ENCODE results near the gene LRRC59.
A peak's percentile ranks its signal among the peaks of the same experiment; 100 is the strongest.

LRRC59 gene

DNA sequence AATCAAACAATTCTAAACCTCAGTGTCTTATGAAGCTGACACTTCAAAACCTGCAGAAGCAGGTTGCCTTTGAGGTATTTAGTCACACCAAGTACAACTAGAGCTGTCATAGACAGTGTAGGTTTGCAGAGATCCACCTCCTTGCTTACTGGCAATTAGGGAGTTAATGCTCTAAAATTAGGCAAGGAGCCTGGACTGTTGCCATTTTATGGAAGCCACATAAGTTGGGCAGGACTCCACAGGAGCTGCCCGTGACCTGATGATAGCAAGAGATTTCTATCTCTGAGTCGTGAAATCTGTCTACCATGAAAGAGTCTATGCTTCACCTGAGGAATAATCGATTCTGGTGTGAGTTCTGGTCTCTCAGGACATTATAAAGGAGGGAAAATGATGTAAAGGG, 15.4 kb downstream of the LRRC59 start:
- no peak for DNase-seq

DNA sequence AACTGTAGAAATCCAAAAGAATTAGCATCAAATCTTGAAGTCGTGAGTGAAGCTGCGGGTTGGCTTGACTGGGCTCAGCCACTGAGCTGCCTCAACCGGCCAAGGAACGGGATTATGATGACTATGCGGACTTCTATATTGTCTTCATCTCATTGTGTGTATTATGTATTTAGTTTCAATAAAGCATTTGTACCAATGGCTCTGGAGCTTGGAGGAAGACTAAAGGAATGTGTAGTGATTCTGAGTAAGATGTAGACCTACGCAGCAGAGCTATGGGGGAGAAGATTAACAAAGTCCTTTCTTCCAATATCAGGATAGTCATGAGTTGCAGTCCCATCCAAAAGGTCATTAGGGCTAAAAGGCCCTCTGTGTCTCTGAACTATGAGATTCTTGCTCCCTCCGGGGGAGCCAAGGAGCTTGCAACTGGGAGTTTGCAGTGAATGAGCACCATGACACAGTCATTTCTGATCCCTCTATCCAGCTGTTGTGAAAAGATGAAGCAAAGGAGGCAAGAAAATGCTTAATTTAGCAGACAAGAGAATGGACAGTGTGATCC, 16.0 kb downstream of the LRRC59 start:
- no peak for DNase-seq

DNA sequence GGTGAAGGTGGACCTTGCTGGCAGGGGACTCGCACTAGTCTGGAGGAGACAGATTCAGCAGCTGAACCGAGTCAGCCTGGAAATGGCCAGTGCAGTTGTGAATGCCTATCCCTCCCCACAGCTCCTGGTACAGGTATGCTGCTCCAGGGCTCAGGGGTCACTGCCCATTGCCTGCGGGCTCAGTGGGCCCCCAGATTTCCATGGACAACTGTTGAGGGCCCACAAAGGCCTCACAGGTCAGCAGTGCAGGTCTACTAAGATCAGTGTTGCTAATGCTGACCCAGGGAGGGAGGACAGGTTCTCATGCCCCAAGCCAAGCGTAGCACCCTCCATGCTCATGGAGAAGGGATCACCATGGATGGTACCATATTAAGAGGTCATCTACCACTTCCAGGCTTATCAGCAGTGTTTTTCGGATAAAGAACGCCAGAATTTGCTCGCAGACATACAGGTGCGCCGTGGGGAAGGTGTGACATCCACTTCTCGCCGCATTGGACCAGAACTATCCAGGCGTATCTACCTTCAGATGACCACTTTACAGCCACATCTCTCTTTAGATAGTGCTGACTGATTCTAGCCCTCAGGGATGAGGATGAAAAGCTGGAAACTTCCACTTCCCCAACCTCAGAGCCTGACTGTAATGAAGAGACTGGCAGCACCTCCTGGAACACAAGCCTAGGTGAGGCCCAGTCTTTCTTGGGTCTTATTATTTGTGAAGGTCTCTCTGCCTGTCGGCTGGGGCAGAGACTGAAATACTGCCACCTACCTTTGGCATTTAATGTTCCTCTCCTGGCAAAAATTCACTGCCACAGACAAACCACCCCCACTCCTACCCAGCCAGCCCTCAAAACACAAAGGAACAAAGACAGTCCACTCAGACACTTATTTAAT, 16.7 kb downstream of the LRRC59 start:
- no peak for DNase-seq

DNA sequence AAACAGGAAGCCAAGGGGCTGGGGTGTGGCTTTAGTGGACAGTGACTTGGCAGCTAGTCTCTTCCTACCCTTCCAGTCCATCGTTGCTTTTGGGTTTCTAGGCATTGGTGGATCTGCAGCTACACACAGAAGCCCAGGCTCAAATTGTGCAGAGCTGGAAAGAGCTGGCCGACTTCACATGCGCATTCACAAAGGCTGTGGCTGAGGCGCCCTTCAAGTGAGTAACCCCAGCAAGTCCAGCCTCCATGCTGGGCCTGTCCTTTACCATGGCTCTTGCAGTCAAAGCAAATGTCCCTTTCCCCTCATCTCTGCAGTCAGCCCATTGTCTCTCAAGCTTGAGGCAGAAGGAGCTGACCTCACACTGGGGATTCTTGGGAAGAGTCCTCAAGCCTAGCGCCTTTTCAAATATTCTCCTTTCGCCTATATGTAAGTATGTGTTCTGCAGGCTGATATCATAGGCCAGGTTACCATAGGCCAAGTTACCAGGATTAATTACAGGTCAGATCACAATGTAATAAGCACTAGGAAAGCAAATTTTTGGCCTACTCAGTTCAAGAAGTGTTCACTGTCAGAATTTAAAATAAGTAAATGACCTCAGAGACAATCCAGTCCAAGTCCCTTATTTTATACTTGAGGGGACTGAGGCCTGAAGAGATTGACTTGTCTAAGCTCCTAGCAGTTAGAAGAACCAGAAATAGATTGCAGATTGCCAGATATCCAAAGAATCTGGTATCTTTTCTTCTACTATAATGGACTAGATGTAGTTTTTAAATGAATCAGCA, 17.8 kb downstream of the LRRC59 start:
- DNase-seq: no peak

DNA sequence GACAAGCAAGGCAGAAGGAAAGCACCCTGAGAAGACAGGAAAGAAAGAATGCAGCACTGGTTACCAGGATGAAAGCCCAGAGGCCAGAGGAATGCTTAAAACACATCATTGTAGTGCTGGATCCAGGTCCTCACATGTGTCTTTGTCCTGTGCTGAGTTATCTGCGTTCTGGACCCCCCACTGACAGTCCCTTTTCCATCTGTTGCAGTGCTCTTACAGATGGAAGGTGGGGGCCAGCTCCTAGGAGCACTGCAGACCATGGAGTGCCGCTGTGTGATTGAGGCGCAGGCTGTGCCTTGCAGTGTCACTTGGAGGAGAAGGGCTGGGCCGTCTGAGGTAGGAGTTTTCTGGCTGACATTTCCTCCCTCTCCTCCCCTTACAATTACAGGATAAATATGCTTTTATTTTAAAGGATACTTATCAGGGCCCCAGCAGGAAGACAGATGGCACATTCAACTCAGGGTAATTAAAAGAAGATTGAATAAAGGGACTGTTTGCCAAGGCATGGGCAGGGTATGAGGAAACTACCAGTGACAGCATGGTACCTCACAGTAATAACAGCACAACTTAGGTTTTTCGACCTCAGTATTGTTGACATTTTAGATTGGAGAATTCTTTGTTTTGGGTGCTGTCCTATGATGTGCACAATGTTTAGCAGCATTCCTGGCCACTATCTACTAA, 21.3 kb downstream of the LRRC59 start:
- DNase-seq: no peak

DNA sequence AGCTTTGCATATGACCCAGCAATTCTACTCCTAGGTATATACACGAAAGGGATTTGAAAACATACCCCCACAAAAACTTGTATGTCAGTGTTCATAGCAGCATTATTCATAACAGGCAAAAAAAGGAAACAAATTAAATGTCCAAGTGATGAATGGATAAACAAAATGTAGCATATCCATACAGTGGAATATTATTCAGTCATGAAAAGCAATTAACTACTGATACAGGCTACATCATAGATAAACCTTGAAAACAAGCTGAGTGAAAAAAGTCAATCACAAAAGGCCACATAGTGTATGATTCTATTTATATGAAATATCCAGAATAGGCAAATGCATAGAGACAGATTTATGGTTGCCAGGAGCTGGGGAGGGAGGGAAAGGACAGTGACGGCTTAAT, 23.6 kb downstream of the LRRC59 start:
- no peak for DNase-seq

DNA sequence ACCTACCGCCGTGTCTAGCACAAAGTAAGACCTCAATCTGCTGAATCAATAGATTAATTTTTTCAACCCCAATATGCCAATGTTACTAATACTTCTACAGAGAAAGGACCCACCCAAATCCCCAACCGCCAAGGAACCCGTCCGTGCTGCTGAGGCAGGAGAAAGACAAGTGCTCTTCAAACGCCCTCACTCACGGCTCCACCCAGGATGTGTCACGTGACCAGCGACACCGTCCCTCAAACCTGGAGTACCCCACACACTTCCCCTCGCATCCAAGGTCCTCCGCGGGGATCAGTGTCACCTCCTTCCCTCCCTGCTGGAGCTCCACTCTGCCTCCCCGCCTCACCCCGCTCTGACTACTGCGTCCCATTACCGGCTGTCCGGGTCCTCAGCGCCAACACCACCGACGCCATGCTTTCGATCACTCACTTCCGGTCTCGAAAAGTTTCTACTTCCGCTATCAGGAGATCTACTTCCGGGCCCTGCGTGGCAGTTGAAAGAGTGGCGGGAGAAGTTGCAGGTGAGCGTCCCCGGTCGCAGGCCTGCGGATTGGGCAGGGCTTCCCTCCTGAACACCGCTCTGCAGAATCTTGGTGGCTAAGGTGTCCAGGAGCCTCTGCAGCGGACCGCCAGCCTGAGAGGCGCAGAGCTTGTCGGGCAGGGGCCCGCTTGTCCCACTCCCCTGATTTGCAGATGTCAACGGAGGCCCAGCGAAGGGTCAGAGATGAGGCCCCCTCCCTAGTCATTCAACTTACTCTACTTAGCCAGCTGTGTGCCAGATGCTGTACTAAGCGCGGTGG, 24.4 kb downstream of the LRRC59 start, which contains the start of the genes EME1 and MRPL27:
Gene EME1 (plus strand): TSS at position 472 of the 799 bp plus-strand sequence. CDS start 1,980 bp downstream, outside the sequence.
Gene MRPL27 (minus strand): TSS at position 427 of the 799 bp plus-strand sequence. CDS start 14 bp downstream, at position 413.
- peak; percentile 87 for DNase-seq

DNA sequence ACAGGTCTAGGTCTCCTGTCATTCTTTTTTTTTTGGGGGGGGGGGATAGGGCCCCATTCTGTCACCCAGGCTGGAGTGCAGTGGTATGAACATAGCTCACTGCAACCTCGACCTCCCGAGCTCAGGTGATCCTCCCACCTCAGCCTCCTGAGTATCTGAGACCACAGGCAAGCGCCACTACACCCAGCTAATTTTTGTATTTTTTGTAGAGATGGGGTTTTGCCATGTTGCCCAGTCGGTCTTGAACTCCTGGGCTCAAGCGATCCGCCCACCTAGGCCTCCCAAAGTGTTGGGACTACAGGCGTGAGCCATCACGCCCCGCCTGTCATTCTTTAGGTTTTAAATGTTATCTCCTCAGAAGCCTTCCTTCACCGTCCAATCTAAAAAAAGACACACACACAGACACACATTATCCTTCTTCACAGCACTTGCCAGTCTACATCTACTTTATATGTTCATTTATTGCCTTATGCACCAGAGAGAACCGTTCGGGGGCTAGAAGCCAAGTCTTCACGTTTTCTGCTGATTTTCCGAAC, 25.0 kb downstream of the LRRC59 start:
- no peak for DNase-seq

DNA sequence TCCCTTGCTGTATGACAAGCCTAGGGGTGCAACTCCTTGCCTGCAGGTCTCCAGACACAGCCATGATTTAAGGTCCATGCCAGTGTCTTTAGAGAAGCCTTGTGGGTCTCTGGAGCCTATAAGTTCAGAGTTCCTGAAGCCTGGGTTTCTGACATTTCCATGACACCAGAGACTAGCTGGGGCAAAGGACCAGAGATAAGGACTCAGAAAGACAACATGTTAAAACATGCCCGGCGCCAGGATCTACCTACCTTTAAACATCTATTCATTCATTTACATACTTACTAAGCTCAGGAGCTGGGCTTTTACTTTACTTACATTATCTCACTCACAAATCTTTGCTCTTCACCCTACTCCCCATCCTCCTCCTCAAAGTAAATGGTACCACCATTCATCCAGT, 25.8 kb downstream of the LRRC59 start:
- DNase-seq: no peak

DNA sequence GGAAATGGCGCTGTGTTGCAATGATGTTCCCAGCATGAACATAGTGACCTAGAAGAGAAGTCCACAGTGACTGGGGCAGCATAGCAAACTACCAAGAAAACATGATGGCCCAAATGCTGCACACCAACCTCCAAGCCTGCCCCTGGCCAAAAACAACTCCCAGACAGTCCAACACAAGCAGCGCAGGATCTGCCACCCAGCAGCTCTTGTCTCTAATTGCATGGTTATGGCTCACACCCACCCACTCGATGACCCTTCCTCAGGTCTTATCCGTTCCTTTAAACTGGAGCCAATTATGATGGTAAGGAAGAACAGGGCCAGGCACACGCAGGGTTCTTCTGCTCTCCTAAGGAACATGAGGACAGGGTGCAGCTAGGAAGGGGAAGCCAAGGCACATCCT, 27.3 kb downstream of the LRRC59 start:
- DNase-seq: no peak

DNA sequence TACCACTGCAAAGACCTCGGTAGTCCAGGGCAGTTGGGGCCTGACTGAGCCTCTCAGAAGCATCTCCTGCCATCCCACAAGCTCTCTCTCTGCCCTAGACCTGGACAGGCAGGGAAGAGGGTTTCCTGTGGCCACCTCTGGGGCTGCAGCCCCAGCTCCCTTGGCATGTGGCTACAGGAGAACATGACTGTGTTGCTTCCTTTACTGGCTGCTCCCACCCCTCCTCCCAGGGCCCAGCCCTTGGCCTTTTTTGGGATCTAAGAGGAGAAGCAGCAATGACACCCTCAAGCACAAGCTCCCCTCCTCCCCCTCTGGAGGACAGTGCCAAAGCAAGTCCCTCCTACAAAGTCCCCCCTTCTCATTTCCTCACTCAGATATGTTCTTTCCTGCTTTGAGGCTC, 29.9 kb downstream of the LRRC59 start:
- DNase-seq: no peak

DNA sequence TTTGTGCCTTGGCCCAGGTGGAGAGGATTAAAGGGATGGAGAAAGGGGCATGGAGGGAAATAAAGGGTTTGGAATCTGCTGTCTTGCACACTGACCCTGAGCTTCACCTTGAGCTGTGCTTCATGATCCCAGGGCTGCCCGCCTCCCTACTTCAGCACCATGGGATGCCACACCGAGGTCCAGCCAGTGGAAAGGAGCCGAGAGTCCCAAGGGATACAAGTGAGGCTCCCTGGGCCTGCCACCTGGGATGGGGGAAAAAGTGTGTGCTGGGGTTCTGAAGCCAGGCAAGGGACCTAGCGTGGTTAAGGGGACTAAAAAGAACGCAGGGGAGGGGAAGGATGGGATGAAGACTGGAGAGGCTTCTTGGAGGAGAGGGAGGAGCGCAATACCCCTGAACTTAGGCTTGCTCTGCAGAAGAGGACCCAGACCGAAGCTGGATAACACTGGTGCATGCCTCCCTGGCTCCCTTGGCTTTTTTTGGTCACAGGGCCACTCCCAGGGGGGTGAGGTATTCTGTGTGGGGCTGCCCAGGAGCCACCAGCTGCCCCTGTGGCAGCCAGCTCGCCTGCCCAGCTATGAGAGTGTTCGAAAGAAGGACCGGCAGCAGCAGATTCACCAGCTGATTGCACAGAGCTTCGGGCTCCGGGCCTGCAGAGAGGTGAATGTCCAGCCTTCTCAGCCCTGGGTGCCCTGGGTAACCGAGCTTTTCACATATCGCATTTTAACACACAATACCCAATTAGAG, 31.5 kb downstream of the LRRC59 start:
- DNase-seq: no peak

DNA sequence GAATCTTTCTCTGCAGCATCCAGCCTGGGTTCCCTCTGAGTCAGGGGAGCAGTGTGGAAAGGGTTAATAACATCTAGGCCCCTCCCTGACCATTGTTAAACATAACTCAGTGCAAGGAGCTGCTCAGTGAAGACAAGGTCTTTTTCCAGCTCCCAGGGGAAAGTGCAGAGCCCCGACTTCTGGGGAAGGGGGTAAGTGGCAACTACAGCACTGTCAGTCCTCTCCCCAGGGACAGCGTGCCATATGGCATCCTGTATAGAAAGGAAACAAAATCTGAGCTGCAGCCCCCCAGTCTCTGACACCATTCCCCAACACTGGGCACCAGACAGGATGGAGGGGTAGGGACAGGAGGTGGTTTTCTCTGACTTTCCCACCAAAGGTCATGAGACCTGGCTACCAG, 32.2 kb downstream of the LRRC59 start:
- DNase-seq: no peak

DNA sequence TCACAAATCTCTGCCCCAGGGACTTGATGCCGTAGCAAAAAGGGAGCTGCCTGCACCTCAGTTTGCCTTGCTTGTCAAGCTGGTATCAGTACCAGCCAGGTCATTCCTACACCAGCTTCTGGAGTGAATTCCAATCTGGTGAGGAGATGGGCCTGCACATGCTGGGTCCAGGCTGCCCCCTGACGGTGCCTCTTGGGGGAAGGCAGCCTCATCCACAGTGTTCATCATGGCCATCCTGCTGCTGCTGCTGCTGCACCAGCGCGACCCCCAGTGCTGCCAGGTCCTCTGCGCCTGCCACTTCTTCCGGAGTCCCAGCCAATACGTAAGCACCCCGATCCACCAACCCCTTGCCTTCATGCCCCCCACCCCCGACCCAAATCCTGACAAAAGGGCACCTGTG, 32.6 kb downstream of the LRRC59 start:
- DNase-seq: no peak

DNA sequence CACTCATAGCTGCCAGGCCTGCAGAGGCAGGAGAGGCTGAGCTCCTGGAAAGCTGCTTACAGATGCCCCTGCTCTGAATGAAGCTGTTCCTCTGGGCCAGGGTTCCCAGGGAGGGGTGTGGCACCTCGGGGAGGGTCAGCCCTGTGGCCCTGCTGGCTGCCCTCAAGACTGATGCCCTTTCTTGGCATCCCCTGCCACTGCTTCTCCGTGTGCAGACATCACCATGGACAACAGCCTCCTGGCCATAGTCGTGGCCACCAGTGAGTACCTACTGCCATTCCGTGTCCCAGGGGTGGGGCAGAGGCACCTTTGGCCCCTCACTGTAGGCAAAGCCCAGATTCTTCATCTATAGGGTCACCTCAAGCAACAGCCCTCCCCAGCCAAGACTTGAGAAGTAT, 33.3 kb downstream of the LRRC59 start:
- no peak for DNase-seq

DNA sequence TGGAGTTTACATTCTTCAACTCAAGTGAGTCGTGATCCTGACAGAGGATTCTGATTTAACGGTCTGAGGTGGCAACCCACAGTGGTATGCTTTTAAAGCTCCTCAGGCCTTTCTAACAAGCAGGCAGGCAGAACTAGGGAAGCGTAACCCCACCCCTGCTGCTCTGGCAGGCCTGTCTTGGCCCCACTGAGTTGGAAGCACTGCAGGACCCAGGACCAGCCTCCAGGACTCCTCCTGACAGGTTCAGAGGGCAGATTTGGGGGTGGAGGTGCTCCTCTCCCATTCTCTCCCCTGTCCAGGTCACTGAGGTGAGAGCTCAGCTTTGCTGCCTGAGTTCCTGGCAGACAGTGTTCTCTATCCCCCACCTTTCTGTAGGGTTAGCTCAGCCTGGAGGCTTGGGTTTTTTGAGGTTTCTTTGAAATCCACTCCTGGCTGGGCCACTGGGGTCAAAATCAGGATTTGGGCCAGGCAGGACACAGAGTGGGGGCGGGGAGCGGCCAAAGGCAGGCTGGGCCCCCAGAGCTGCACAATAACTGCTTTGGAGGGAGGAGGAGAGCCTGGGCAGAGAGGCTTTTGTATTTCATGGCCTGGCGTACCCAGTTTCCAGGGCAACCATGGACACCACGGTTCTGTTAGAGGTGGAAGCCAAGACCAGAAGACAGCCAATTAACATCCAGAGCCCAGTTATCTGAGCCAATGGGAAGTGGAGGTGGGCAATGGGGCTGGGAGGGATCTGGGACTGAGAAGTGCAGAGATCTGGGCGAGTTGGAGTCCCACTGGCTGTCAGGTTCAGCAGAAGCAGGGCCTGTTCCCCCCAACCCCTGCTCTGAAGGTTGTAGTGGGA, 33.9 kb downstream of the LRRC59 start:
- DNase-seq: no peak

DNA sequence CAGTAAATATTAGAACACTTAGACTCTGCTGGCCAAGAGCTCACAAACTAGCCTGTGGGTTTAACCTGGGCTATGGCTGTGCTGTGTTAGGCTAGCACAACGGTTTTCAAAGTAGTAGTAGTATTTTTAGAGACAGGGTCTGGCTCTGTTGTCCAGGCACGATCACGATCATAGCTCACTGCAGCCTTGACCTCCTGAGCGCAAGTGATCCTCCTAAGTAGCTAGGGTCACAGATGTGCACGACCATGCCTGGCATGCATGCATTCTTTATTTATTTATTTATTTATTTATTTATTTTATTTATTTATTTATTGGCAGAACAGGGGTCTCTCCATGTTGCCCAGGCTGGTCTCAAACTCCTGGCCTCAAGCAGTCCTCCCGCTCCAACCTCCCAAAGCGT, 34.7 kb downstream of the LRRC59 start:
- no peak for DNase-seq

DNA sequence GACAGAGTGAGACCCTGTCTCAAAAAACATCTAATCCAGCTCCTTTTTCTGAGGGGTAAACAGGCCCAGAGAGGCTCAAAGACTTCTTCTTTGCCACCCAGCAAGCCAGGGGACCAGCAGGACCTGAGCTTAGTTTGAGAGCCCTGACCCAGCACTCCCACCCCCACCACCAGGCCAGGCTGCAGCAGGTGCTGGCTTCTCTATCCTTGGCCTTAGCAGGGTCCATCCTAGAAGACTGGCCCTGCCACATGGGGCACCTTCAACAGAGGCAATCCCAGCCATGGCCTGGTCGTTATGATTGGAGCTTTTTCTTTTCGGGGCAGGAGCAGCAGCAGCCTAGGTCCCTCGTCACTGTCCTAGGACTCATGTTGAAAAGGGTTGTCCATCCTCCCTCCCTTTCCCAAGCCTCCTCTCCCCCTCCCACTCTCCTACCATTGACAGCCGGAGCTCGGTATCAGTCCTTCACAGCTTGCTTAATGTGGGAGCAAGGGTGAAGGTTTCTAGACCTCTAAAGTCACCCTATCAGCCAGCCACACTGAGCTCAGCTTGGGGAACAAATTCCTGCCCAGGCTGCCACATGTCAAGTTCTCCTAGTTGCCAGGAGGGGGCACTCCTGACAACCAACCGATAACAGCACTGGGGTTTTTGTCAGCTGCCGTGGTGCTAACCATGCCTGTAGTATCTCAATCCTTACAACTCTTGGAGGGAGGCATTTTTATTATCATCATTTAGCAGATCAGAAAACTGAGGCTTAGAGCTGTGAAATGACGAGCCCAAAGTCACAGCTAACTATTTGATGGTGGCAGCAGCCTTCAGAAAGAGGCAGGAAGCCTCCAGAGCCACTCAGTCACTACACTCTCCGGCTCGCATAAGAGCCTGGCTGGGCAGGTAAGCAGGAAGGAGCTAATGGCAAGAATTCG, 35.5 kb downstream of the LRRC59 start:
- DNase-seq: peak; percentile 10
